A549 (cell line): Measurements from ENCODE around the gene SPINK2. TPM values are rescaled to one million over a fixed set of nuclear protein-coding genes. Genes with fewer than 3 reads are reported as not detected.

Source experiments
- ATAC-seq, 2 experiments: fragments of 200-7000 bp in 1 of 2; fragments of >200 bp in 1 of 2; cut with Nextera tagmentation in 1 of 2; cut with Tn5 transposase in 1 of 2; 3 replicates each; pipeline versions ENCODE4 v1.8.0 to v1.9.1; 2018 to 2020; ENCODE audit warnings: mild to moderate bottlenecking in 1 of 2, moderate library complexity in 1 of 2
- CTCF ChIA-PET: fragments of 300-600 bp; sonication (Branson Sonifier 250); formaldehyde crosslinking; extraction: SDS; loops from one replicate; lab custom pipeline; 2021; ENCODE audit warnings: antibody characterized with exemption, inconsistent platforms; lab: Yijun Ruan, JAX
- POLR2A ChIA-PET: fragments of 350-600 bp; formaldehyde crosslinking; extraction: SDS; loops from one replicate; lab custom pipeline; 2021; ENCODE audit warnings: antibody characterized with exemption, inconsistent platforms; lab: Yijun Ruan, JAX
- DNase-seq, 2 experiments: peaks; one replicate each; pipeline versions ENCODE4 v3.0.0 to v3.0.0-alpha.2; 2011 to 2016; ENCODE audit warnings: low read depth in 1 of 2, low spot score in 1 of 2
- FAIRE-seq: peaks from 2 replicates; lab custom pipeline; 2011; peaks lifted over from hg19 to GRCh38; lab: Jason Lieb, UNC
- H3K27ac ChIP-seq, 2 experiments: fragments of >200 bp; sonication (Bioruptor Twin); formaldehyde crosslinking; 3 replicates each; pipeline ENCODE4 v1.5.1; 2016 to 2017
- H3K4me1 ChIP-seq: fragments of >200 bp; sonication (Bioruptor Twin); formaldehyde crosslinking; 3 replicates; pipeline ENCODE4 v1.6.1; 2016
- H3K4me2 ChIP-seq: fragments of >200 bp; sonication (Bioruptor Twin); formaldehyde crosslinking; 3 replicates; pipeline ENCODE4 v1.6.1; 2016
- H3K4me3 ChIP-seq: fragments of >200 bp; sonication (Bioruptor Twin); formaldehyde crosslinking; 3 replicates; pipeline ENCODE4 v1.5.1; 2016
- H3K9me3 ChIP-seq: fragments of >200 bp; sonication (Bioruptor Twin); formaldehyde crosslinking; 3 replicates; pipeline ENCODE4 v1.6.1; 2016
- ATOH8 ChIP-seq: fragments of 250-450 bp; sonication (Bioruptor Pico); IDR thresholded peaks from 2 replicates; pipeline ENCODE4 v1.5.0; 2020; ENCODE audit warnings: low read depth, mild to moderate bottlenecking, moderate library complexity
- BCL3 ChIP-seq: fragments of >200 bp; sonication (Bioruptor Twin); formaldehyde crosslinking; IDR thresholded peaks from 3 replicates; pipeline ENCODE4 v1.6.1; 2016
- CBX2 ChIP-seq: fragments of 200-600 bp; sonication (generic); IDR thresholded peaks from 2 replicates; pipeline ENCODE4 v1.6.1; 2016; ENCODE audit warnings: low read depth, mild to moderate bottlenecking, borderline replicate concordance
- CEBPB ChIP-seq, 2 experiments: fragments of >200 bp in 1 of 2; sonication (Bioruptor Twin) in 1 of 2; formaldehyde crosslinking in 1 of 2; IDR thresholded peaks; 2 replicates each; pipeline ENCODE4 v1.6.1; 2012 to 2016
- CHD4 ChIP-seq: fragments of 200-600 bp; sonication (generic); IDR thresholded peaks from 2 replicates; pipeline ENCODE4 v1.6.1; 2016; ENCODE audit warnings: antibody characterized with exemption, mild to moderate bottlenecking, borderline replicate concordance
- E2F6 ChIP-seq: IDR thresholded peaks from 2 replicates; pipeline ENCODE4 v1.6.1; 2012; ENCODE audit warnings: low read depth, borderline replicate concordance
- EHMT2 ChIP-seq: fragments of 200-600 bp; sonication (generic); IDR thresholded peaks from 2 replicates; pipeline ENCODE4 v1.6.1; 2016; ENCODE audit warnings: antibody characterized with exemption, low read depth, mild to moderate bottlenecking, moderate library complexity
- ESRRA ChIP-seq: fragments of 150-350 bp; IDR thresholded peaks from 2 replicates; pipeline ENCODE4 v1.6.1; 2014; ENCODE audit warnings: mild to moderate bottlenecking, low read length, borderline replicate concordance
- FOSL2 ChIP-seq, 2 experiments: fragments of 450-650 bp in 1 of 2; fragments of >200 bp in 1 of 2; sonication (Bioruptor Twin) in 1 of 2; formaldehyde crosslinking; IDR thresholded peaks; 2 replicates each; pipeline versions ENCODE4 v1.5.0 to v1.6.1; 2016 to 2020; ENCODE audit warnings: mild to moderate bottlenecking in 1 of 2, moderate library complexity in 1 of 2
- HES2 ChIP-seq: fragments of >200 bp; sonication (Bioruptor Twin); formaldehyde crosslinking; IDR thresholded peaks from 2 replicates; pipeline ENCODE4 v1.6.1; 2016
- HOXB5 ChIP-seq: fragments of 250-450 bp; sonication (Bioruptor Pico); IDR thresholded peaks from 2 replicates; pipeline ENCODE4 v1.5.0; 2020; ENCODE audit warnings: mild to moderate bottlenecking, moderate library complexity
- KDM1A ChIP-seq: fragments of 200-600 bp; sonication (generic); IDR thresholded peaks from 2 replicates; pipeline ENCODE4 v1.6.1; 2016; ENCODE audit warnings: low read depth, mild to moderate bottlenecking
- MAFK ChIP-seq: fragments of 450-650 bp; IDR thresholded peaks from 2 replicates; pipeline ENCODE4 v1.6.1; 2014; ENCODE audit not compliant: partially characterized antibody
- NPAS2 ChIP-seq: fragments of 250-450 bp; sonication (Bioruptor Pico); IDR thresholded peaks from 2 replicates; pipeline ENCODE4 v1.8.0; 2022; ENCODE audit warnings: mild to moderate bottlenecking, moderate library complexity, borderline replicate concordance
- NR3C1 ChIP-seq: fragments of >200 bp; sonication (Bioruptor Twin); formaldehyde crosslinking; IDR thresholded peaks from 3 replicates; pipeline ENCODE4 v1.6.1; 2017
- RAD21 ChIP-seq, 2 experiments: fragments of >200 bp in 1 of 2; sonication (Bioruptor Twin) in 1 of 2; formaldehyde crosslinking in 1 of 2; IDR thresholded peaks in 1 of 2; conservative IDR thresholded peaks in 1 of 2; 2 replicates in 1 of 2; 3 replicates in 1 of 2; pipeline ENCODE4 v1.6.1; 2012 to 2018; ENCODE audit warnings: inconsistent platforms in 1 of 2
- RARB ChIP-seq: fragments of 250-450 bp; sonication (Bioruptor Pico); IDR thresholded peaks from 2 replicates; pipeline ENCODE4 v1.8.0; 2021; ENCODE audit warnings: mild to moderate bottlenecking, moderate library complexity
- RFX5 ChIP-seq: fragments of 450-650 bp; IDR thresholded peaks from 2 replicates; pipeline ENCODE4 v1.7.1; 2014; ENCODE audit warnings: antibody characterized with exemption, mild to moderate bottlenecking, moderate library complexity
- SMC3 ChIP-seq: fragments of >200 bp; sonication (Bioruptor Twin); formaldehyde crosslinking; IDR thresholded peaks from 3 replicates; pipeline ENCODE4 v1.6.1; 2018; ENCODE audit warnings: inconsistent platforms
- TFCP2L1 ChIP-seq: fragments of 250-450 bp; sonication (Bioruptor Pico); IDR thresholded peaks from 2 replicates; pipeline ENCODE4 v1.5.0; 2021; ENCODE audit warnings: mild to moderate bottlenecking
- ZC3H11A ChIP-seq: fragments of 450-650 bp; IDR thresholded peaks from 2 replicates; pipeline ENCODE4 v1.6.1; 2014; ENCODE audit warnings: antibody characterized with exemption, mild to moderate bottlenecking
- WGBS: methylation state at CpG from one replicate; pipeline ENCODE4 v1.1.6; 2017; ENCODE audit errors: missing lambda C conversion rate; 5-methylcytosine and 5-hydroxymethylcytosine counted together
- polyA plus RNA-seq, 4 experiments: library from polyadenylated mRNA; depleted of rRNA in 3 of 4; stranded (reverse); fragments of >200 nt; fragmentation: RNase III in 1 of 4; extraction: RNeasy Plus Mini Kit Qiagen cat#74134 plus additional on column Dnase treatment in 1 of 4; gene quantifications; 2 replicates in 3 of 4; 3 replicates in 1 of 4; pipeline ENCODE4 v1.2.3, GENCODE V29; 2011 to 2017

Gene SPINK2
- polyA plus RNA-seq, 2 of the 4 experiments (the other 2 are of a cell fraction) = not detected

GRCh38 chr4:56856656-56857055 lies 35.2 kb upstream of the SPINK2 start (continued):
- TF ChIP-seq TFCP2L1 = no peak
- TF ChIP-seq RAD21 (conservative IDR thresholded peaks at IDR 0.05 in 1 of 2, IDR thresholded peaks at IDR 0.05 in 1 of 2) = no peak
- TF ChIP-seq EHMT2 = no peak

- ChIA-PET POLR2A (no interaction called here), CTCF (no interaction called here)
- H3K27ac ChIP-seq = no peak overlapping the region
- ATAC-seq (no peak), FAIRE-seq (no peak), DNase-seq (no peak)
- H3K4me2 ChIP-seq = no peak overlapping the region
- WGBS = 8% methylated on average over 1 of the region's 1 CpG
- H3K4me3 ChIP-seq = no peak overlapping the region
- no peak for TF ChIP-seq ESRRA
- H3K9me3 ChIP-seq = no peaks in the 10 kb centered on the region
- H3K4me1 ChIP-seq = no peaks in the 10 kb centered on the region
Measured at GRCh38 chr4:56850910-56851309, 29.4 kb upstream of the SPINK2 start.

- no peak overlapping the region for H3K27ac ChIP-seq
- H3K9me3 ChIP-seq = no peaks in the 10 kb centered on the region
- POLR2A ChIA-PET = interaction anchor here (0.6 kb wide), 1 partner anchor 38 kb away, joined by 4 read pairs; no protein-coding TSS in a partner anchor
- DNase-seq (no peak), FAIRE-seq (no peak), ATAC-seq (no peak)
- no peak overlapping the region for H3K4me3 ChIP-seq
- WGBS = 60% methylated on average over 4 of the region's 4 CpGs
- TF ChIP-seq MAFK (no peak), EHMT2 (no peak), CBX2 (no peak), CHD4 (no peak), ESRRA (no peak), BCL3 (no peak), SMC3 (no peak), RFX5 (no peak), RARB (no peak), FOSL2 (IDR thresholded peaks at IDR 0.05) (no peak), FOSL2 (CRISPR knock-in tag; IDR thresholded peaks at IDR 0.05) (no peak), HES2 (no peak), NR3C1 (no peak), E2F6 (no peak), NPAS2 (no peak), ATOH8 (CRISPR knock-in tag) (no peak), KDM1A (no peak), ZC3H11A (no peak), HOXB5 (CRISPR knock-in tag) (no peak), CEBPB (IDR thresholded peaks at IDR 0.05) (no peak)
- no peak overlapping the region for H3K4me2 ChIP-seq
- CTCF ChIA-PET = interaction anchor here (1.3 kb wide), 1 partner anchor 8 kb away, joined by 5 read pairs; no protein-coding TSS in a partner anchor
- H3K4me1 ChIP-seq = no peaks in the 10 kb centered on the region
Measured at GRCh38 chr4:56844802-56845580, 23.5 kb upstream of the SPINK2 start.
